Activated CD4-positive, alpha-beta T cell treated with anti-CD3 and anti-CD28 coated beads, Interleukin-2, amount 50 U/mL, for 48 hours (primary cell): Measurements from ENCODE around the gene TTYH3.
"Not testable (repeated sequence)": the region's sequence is repeated elsewhere in the genome, so short reads cannot be mapped to it uniquely, and the experiment has no call there.

Experiments
- DNase-seq, 2 experiments: peaks; one replicate each; pipeline ENCODE4 v3.0.0-alpha.2; 2020

TTYH3 gene

GRCh38 chr7:2631946-2632732 is at the start of gene TTYH3:
Gene TTYH3, plus strand, starts transcription at chr7:2631986. Its CDS starts 170 bp downstream, at chr7:2632156.
- DNase-seq, result no peak

DNA sequence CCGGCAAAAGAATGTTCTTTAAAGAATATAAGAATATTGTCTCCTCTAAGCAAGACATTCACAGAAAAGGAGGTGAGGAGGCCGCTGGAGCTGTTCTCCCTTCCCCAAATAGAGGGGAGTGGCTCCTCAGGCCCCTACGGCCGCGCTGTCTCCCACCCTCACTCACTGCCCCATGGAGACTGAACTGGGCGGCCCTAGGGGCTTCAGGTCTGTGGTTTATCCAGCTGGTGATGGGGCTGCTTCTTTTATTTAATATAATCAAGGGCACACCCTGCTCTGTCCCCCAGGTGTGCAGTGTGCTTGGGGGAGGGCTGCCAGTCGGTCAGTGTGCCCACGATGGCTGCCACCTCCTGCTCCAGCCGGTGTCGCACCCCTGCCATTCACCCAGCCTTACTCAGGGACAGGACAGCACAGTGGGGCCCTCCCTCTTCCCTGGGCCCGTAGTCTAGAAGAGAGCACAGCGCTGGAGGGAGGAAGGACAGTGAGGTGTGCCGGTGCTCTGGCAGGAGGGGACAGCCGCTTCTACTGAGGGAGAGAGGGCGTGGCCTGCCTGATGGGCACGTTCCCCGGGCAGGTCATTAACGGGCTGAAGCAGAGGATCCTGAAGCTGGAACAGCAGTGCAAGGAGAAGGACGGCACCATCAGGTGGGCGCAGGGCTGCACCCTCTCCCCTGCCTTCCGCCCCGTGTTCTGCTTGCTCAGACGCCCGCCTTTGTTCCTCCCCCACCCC is 49.6 kb upstream of the TTYH3 start:
- no peak for DNase-seq

DNA sequence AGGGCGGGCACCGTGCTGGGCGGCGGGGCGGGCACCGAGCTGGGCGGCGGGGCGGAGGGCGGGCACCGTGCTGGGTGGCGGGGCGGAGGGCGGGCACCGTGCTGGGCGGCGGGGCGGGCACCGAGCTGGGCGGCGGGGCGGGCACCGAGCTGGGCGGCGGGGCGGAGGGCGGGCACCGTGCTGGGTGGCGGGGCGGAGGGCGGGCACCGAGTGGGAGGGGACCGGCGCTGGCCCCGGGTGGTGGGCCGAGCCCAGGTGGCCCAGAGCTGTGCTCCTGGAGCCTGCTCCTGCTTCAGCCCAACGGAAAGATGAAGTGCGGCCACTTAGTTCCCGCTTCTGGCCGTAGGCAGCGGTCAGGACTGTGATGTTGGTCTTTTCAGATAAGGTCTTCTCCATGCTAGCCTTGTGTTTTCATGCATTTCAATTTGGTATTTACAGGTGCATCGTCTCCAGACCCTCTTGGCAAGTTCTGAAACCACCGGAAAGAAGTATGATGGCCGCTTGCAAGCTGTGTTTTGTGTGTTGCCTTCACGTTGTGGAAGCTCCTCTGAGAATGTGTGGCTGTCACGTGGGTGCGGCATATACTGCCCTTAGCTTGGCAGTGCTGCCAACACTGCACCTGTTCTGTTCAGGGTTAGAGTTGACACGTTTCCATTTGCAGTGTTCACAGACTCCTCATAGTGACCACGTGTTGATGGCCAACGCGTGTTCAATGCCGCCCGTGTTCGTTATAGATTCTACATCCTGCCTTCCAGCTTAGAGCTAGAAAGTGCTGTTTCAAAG is 47.8 kb upstream of the TTYH3 start:
- no peak for DNase-seq

DNA sequence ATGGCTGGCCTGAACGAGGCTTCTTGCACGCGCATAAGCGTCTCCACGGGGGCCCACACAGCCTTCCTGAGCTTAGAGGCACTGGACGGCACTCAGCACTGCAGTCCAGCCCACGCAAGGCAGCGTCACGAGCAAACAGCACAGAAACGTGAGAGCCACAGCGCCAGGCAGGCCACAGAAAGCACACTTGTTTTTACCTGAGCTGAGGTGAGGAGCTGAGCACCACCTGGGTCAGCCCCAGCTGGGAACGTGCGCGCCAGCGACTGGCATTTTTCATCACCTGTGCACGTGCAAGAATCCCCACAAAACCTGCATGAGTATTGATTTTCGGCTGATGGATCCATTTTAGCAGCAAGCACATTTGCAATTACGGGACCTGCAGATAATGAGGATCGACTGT is 46.3 kb upstream of the TTYH3 start:
- DNase-seq, result no peak

DNA sequence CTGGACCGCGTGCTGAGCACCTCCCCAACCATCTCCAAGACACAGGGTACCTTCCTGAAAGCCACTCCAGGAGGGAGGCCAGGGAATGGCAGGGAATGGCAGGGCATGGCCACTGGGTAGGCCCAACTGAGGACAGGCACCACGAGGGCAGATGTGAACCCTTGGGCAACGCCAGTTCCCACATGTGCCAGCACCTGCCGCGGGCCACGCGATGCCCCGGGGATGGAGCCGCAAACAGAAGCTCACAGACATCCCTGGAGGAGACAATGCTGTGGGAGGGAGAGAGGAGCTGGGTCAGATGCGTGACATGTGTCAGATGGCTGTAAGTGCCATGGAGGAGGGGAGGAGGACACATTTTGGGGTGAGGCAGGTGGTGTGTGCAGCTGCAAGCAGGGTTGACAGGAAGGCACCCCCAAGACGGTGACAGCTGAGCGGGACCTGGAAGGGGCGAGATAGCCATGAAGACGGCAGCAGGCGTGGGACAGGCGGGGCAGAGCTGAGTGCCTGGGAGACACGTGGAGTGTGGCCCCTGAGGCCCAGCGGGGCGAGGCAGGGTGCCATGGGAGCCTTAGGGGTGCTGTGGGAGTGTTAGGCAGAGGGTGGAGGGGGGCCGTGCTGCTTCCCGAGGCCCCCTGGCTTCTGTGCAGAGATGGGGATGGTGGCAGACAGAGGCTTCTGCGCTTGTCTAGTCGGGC is 45.3 kb upstream of the TTYH3 start:
- no peak for DNase-seq

DNA sequence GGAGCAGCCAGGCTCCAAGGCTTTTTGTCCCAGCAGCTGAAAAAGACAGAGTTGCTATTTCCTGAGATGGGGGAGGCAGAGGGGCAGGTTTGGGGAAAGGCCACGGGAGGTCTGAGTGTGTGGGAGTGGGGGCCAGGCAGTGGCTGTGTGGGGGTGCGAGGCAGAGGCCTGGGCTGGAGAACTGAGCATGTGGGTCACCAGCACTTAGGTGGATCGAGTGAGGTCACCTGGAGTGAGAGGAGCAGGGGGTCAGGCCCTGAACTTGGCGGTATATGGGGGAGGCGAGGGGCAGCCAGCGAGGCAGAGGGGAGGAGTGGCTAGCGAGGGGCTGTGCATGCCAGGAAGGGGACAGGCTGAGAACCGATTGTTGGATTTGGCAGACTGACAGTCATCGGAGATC is 44.7 kb upstream of the TTYH3 start:
- DNase-seq, result no peak

GRCh38 chr7:2587778-2588177 is 44.0 kb upstream of the TTYH3 start:
- DNase-seq, result no peak

- DNase-seq, result no peak
Measured at GRCh38 chr7:2589341-2589740, 42.4 kb upstream of the TTYH3 start.

GRCh38 chr7:2589941-2590340 is 41.8 kb upstream of the TTYH3 start:
- DNase-seq, result not testable (repeated sequence)

- DNase-seq, result no peak
Measured at GRCh38 chr7:2592375-2592865, 39.4 kb upstream of the TTYH3 start.

DNA sequence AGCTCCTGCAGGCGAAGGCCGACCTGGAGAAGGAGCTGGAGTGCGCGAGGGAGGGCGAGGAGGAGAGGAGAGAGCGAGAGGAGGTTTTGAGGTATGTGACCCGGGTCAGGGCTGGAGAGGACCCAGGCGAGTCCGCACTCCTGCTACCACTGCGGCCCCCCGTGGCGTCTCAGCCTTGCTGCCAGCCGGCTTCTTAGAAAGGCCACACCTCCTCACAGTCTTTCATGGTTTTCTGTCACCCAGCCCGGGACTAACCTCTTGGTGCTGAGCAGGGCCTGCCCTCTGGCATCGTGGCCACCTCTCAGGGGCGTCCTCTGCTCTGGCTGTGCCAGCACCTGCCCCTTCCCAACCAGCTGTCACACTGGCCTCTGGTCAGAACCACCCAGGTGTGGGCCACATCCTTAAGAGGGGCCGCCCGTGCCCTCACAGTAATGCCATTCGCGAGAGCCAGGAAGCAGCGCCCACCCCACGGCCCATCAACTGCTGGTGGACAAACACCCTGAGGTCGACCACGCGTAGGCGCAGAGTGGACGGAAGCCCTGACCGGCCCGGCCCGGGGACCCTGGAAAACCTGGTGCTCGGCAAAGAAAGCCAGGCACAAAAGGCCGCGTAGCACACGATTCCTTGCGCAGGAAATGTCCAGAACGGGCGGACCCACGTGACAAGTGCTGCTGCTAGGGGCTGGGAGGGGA is 38.6 kb upstream of the TTYH3 start:
- no peak for DNase-seq

- no peak for DNase-seq
Measured at GRCh38 chr7:2594599-2594998, 37.2 kb upstream of the TTYH3 start.

- no peak for DNase-seq
Measured at GRCh38 chr7:2595258-2595860, 36.4 kb upstream of the TTYH3 start.

- DNase-seq, result no peak
Measured at GRCh38 chr7:2596464-2597272, 35.1 kb upstream of the TTYH3 start.

- no peak for DNase-seq
Measured at GRCh38 chr7:2597273-2597640, 34.5 kb upstream of the TTYH3 start.

DNA sequence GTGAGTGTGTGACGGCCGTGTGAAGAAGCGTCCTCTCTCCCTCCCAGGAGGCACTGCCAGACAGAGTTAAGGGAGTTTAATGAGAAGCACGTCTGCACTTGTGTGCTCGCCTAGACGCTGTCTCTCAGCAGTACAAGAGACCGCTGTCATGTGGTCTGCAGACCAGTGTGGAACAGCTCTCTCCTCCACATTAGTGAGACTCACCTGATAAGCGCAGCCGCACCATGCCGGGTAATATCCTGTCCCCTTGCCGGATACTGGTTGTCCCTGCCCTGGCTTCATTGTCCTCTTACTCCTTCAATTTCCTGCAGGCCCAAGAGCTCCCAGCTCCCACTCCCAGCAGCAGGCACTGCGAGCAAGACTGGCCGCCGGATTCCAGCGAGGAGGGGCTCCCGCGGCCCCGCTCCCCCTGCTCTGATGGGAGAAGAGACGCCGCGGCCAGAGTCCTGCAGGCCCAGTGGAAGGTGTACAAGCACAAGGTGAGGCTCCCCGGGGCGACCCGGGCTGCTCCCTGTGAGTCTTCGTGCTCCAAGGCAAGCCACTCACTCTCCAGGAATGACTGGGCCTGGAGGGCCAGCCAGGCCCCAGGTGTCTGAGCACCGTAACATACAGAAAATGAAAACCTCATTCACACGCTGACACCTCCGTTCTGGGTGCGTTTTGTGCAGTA is 33.5 kb upstream of the TTYH3 start:
- no peak for DNase-seq

- DNase-seq, result no peak
Measured at GRCh38 chr7:2601065-2601464, 30.7 kb upstream of the TTYH3 start.

DNA sequence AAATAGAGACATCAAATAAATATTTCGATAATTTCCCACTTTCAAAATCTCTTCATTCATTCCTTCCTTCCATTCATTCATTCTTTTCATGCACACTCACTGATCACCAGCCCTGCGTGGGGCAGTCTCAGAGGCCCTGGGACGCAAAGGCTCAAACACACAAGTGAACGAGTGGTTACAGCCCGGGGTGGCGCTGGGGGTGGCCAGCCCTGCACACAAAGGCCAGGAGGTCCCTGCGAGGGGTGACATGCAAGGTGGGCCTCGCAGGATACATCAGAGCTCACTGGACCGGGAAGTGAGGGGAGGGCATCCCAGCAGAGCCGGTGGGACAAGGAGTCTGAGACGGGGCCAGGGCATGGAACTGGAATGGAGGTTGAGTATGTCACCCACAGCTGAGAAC is 29.9 kb upstream of the TTYH3 start:
- DNase-seq, result no peak

DNA sequence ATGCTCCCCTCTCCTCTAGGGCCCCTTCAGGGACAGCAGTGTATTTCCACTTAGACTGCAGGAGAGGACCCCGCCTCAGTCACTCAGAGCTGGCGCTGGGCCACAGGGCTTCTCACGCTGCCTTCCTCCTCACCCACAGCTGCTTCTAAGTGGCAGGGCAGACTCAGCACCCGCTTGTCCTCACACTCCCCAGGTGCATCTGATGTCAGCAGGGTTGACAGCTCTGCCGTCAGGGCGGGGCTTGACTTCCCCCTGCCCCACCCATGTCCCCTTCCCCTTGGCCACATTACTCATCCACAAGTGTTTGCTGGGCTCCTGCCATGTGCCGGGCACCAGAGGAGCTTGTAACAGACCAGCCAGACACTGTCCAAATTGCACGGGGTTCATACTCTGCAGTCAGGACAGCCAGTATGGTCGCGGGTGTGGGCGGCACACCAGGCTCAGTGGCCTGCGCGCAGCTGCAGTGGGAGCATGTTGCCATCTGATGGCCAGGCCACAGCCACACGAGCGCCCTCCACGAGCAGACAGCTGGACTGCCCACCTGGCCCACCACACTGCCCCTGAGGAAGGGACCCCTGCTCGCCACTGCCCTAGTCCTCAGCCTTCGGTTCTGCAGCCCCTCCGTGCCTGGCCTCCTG is 29.3 kb upstream of the TTYH3 start:
- DNase-seq, result no peak
